Adrenal gland (tissue), 5 donors: ENCODE measurements around the gene AKAP11.

Experiments used
- POLR2A ChIP-seq, 2 donors: fragments of 450-650 bp; IDR thresholded peaks; one replicate each; pipeline ENCODE4 v1.6.1; 2017; ENCODE audit warnings: antibody characterized with exemption in 2 of 2, mild to moderate bottlenecking in 2 of 2, moderate library complexity in 1 of 2
- TF ChIP-seq, protein P1 (sequence below), 6 experiments: fragments of 450-650 bp in 4 of 6; fragments of 200-600 bp in 2 of 6; sonication (generic) in 1 of 6; IDR thresholded peaks; 1 replicate in 5 of 6; 2 replicates in 1 of 6; pipeline versions ENCODE4 v1.5.1 to v1.8.0; 2016 to 2021; ENCODE audit warnings: antibody characterized with exemption in 6 of 6, mild to moderate bottlenecking in 2 of 6, moderate library complexity in 1 of 6
- donor health status: DM: no; HTN: no; CAD: no.

GRCh38 chr13:42239161-42239560 is 32.8 kb upstream of the AKAP11 start:
- TF ChIP-seq, protein P1, sequence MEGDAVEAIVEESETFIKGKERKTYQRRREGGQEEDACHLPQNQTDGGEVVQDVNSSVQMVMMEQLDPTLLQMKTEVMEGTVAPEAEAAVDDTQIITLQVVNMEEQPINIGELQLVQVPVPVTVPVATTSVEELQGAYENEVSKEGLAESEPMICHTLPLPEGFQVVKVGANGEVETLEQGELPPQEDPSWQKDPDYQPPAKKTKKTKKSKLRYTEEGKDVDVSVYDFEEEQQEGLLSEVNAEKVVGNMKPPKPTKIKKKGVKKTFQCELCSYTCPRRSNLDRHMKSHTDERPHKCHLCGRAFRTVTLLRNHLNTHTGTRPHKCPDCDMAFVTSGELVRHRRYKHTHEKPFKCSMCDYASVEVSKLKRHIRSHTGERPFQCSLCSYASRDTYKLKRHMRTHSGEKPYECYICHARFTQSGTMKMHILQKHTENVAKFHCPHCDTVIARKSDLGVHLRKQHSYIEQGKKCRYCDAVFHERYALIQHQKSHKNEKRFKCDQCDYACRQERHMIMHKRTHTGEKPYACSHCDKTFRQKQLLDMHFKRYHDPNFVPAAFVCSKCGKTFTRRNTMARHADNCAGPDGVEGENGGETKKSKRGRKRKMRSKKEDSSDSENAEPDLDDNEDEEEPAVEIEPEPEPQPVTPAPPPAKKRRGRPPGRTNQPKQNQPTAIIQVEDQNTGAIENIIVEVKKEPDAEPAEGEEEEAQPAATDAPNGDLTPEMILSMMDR (IDR thresholded peaks at IDR 0.05): no peak
- TF ChIP-seq POLR2A (IDR thresholded peaks at IDR 0.05): no peak
